OCI-LY7 (cell line): ENCODE results near the gene ARHGAP4.

Experiments used
- EZH2phosphoT487 ChIP-seq: fragments of 200-600 bp; sonication (generic); IDR thresholded peaks from 2 replicates; pipeline ENCODE4 v1.6.1; 2018; ENCODE audit warnings: low read depth, borderline replicate concordance, mild to moderate bottlenecking, mixed run types, antibody characterized with exemption, low read length, moderate library complexity, mixed read lengths
- TF ChIP-seq, protein P1 (sequence below): fragments of 200-600 bp; sonication (generic); conservative IDR thresholded peaks from 2 replicates; pipeline ENCODE4 v1.5.1; 2014; ENCODE audit warnings: mild to moderate bottlenecking, antibody characterized with exemption, low read length, moderate library complexity, mixed read lengths

- TF ChIP-seq, protein P1, sequence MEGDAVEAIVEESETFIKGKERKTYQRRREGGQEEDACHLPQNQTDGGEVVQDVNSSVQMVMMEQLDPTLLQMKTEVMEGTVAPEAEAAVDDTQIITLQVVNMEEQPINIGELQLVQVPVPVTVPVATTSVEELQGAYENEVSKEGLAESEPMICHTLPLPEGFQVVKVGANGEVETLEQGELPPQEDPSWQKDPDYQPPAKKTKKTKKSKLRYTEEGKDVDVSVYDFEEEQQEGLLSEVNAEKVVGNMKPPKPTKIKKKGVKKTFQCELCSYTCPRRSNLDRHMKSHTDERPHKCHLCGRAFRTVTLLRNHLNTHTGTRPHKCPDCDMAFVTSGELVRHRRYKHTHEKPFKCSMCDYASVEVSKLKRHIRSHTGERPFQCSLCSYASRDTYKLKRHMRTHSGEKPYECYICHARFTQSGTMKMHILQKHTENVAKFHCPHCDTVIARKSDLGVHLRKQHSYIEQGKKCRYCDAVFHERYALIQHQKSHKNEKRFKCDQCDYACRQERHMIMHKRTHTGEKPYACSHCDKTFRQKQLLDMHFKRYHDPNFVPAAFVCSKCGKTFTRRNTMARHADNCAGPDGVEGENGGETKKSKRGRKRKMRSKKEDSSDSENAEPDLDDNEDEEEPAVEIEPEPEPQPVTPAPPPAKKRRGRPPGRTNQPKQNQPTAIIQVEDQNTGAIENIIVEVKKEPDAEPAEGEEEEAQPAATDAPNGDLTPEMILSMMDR = no peak
- no peak for TF ChIP-seq EZH2phosphoT487
These were observed 701 bp downstream of the ARHGAP4 start for GRCh38 chrX:153925387-153925738.
